CD4-positive, alpha-beta T cell treated with Interferon alpha-2 for 1 hour (primary cell): ENCODE measurements around the gene DLX2.
"Not testable (repeated sequence)": the region's sequence is repeated elsewhere in the genome, so short reads cannot be mapped to it uniquely, and the experiment has no call there.

ENCODE experiments used
- DNase-seq, 2 donors: peaks; one replicate each; pipeline ENCODE4 v3.0.0-alpha.2; 2020 to 2022

The DLX2 gene

DNA sequence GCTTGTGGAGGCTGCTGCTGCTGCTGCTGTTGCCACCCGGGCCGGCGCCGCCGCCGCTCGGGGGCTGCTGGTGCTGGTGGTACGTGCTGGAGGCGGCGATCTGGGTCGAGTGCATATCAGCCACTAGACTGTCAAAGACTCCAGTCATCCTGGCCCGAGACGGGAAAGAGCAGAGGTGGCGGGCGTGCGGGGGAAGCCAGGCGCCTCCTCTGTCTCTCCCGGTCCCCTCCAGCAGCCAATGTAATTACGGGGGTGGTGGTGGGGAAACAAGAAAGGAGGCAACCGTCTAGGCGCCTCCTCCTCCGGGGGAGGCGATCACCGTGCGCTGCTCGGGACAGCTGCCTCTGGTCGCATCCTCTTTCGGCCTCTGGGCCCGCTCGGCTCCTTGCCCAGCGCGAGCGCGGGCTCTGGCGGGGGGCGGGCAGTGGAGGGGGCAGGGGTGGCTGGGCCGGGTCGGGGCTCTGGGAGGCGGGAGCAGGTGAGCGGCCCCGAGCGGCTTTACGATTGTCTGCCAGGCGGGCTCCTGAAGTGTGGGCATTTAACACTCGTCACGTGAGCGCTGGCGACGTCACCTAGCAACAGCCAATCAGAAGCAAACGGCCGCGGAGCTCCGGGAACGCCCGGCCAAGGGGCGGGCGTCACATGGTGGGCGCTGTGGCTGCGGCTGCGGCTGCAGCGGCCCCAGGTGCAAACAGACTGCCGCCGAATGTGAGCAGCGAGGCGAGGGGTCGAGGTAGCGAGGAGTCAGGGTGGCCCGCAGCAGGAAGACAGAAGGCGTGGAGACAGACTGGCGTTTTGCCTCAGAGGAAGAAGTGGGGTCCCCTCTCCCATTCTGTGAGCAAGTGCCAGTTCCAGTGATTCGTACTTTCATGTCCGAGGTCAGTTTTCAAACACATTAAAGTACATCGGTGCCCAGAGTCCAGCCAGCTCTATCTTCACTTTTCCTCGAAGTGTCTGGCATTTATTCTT, at the start of gene DLX2:
DLX2 (minus strand) TSS at position 510 of the 969 bp plus-strand sequence; CDS start at position 148, 362 bp downstream.
- peak; percentile 78 to 82 for DNase-seq

DNA sequence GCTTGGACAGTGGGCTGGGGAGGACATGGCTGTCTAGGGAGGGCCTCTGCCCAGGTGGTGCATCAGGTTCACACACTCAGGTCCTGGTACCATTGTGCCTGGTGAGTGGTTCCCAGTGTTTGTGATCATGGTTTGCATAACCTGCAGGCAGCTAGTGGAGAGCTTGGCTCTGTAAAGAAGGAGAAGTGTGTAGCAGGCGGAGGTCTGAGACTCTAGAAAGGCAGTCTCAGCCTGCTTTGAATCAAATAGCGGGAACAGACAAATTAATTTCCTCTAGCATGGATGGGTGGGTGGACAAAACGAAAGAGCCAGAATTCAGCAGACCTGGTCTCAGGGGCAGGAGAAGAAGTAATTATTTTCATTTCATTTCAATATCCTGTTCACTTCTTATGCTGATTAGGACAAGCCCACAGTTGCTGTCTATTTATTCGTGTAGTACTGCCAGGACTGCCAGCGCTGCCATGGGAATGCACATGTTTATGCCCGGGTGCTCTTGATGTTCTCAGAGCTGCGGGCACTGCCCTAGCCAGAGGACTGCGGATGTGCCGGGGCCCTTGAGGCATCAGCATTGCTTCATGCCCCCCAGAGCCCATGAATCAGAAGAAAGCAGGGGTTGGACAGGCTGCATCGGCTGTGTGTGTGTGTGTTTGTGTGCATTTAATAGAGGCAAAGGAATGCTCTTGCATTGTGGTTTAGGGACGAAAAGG, 45.4 kb upstream of the DLX2 start:
- DNase-seq = no peak

DNA sequence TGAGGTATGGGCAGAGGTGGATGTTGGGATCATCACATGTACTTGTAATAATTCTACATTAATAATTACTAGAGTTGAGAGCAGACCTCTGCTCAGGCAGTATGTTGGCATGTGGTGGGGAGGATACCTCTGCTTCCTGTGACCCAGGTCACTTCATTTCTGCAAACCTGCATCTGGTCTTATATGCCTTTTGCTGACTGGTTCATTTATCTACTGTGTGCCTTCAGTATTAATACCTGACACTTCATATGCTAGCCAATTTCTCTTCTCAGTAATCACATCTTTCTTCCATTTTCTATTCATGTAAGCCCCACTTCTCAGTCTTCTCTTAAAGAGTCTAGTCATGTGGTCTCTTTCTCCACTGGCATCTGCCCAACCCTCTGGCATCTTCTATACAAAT, 41.1 kb upstream of the DLX2 start:
- no peak for DNase-seq

DNA sequence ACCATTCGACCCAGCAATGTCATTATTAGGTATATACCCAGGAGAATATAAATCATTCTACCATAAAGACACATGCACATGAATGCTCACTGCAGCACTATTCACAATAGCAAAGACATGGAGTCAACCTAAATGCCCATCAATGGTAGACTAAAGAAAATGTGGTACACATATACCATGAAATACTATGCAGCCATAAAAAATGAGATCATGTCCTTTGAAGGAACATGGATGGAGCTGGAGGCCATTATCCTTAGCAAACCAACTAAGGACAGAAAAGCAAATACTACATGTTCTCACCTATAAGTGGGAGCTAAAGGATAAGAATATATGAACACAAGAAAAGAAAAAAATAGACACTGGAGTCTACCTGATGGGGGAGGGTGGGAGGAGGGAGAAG, 36.0 kb upstream of the DLX2 start:
- DNase-seq = not testable (repeated sequence)

DNA sequence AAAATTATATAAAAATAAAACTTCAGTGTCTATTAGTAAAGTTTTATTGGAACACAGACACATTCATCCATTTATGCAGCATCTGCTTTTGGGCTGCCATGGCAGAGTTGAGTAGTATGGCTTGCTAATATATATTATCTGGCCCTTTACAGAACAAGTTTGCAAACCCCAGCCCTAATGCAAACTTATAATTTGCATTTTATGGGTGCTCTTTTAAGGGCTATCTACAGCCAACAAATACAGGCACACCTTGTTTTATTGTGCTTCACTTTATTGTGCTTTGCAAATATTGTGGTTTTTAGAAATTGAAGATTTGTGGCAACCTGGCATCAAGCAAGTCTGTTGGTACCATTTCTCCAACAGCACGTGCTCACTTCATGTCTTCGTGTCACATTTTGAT, 35.2 kb upstream of the DLX2 start:
- no peak for DNase-seq

DNA sequence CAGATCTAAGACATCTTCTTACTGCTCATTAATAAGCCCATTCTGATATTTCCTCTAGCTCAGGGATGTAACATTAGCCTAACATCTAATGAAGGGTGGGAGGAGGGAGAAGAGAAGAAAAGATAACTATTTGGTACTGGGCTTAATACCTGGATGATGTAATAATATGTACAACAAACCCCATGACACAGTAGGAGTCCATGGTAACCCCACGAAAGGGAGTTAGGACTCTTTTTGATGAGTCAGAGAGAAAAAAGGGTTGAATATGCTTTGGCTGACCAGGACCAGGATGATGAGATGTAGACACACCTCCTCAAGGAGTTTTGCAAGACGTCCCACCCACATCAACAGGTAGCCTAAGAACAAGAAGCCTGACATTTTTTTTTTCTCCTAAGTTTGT, 34.4 kb upstream of the DLX2 start:
- no peak for DNase-seq

DNA sequence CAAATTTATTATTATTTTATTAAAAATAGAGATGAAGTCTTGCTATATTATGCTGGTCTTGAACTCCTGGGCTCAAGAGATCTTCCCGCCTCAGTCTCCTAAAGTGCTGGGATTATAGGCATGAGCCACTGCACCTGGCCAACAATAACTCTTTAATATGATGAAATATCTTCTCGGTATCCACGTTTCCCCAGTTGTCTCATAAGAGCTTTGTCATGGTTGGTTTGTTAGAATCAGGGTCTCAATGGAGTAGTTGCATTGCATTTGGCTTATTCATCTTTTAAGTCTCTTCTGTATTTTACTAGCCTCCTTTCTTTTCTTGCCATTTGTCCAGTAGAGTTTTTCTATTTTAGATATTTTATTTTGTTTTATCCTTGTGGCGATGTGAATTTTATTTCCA, 32.7 kb upstream of the DLX2 start:
- no peak for DNase-seq

DNA sequence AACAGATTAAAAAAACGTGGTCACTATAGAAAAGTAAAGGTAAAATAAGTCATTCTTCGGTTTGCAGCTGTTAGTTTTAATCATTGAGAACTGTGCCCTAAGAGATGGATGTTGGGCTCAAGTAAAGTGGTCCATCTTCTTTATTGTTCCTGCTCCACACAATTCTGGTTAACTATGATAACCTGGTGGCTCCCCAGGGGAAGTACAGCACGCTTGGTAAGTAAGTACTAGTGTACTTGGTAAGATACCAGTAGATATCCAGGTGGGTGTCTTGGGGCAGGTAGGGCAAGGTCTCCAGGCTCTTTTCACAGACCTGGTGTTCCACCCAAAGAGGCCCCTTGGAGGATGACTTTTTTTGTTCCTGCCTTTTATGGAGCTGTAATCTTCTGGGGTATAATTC, 31.6 kb upstream of the DLX2 start:
- DNase-seq = no peak

DNA sequence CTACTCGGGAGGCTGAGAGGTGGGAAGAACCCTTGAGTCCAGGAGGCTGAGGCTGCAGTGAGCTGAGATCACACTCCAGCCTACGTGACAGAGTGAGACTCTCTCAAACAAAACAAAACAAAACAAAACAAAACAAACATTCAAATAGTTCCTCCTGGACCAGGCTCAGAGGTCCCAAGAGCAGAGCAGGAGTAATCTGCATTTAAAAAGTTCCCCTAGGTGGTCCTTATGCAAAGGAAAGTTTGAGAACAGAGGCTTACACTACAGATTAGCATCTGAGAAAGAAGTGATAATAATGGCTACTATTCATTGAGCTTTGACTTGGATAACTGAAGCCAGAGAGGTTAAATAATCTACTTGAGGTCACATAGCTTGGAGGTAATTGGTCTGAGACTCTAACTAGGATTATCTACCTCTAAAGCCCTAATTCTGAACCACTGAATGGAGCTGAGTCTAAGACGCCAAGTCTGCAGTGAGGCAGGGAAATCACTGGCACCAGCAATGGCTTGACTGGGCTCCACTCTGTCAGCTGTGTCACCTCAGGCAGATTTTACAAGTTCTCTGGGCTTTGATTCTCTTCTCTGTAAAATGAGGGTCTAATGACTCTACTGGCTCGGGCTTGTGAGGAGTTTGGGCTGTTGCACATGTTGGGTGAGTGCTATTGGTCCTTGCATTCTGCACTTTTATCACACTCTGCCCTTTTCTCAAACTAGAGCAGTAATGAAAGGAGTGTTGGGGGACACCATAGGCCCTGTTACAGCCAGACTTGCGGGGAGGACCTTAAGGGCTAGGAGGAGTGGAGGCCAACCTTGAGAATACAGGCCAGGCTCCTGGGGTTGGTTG, 29.2 kb upstream of the DLX2 start:
- no peak for DNase-seq

DNA sequence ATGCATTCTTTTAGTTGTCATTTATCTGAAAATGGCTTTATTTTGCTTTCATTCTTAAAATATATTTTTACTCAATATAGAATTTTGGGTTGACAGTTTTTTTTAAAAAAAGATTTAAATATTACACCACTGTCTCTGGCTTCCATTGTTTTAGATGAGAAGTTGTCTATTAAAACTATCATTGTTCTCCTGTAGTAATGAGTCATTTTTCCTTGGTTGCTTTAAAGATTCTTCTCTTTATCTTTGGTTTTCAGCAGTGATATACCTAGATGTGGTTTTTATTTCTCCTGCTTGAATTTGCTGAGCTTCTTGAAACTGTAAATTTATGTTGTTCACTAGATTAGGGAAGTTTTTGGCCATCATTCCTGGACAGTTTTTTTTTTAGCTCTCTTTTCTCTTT, 26.7 kb upstream of the DLX2 start:
- no peak for DNase-seq

DNA sequence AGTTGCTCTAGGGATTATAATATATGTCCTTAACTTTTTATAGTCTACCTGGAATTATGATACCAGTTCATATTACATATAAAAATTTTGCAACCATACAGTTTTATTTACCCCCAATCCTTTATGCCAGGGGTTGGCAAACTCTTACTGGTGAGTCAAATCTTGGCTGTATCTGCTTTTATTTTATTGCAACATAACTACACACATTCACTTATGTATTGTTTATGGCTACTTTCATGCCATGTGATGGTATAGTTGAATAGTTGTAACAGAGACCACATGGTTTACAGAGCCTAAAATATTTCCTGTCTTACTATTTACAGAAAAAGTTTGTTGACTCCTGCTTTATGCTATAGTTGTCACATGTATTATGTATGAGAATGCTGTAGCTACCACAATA, 25.8 kb upstream of the DLX2 start:
- no peak for DNase-seq

DNA sequence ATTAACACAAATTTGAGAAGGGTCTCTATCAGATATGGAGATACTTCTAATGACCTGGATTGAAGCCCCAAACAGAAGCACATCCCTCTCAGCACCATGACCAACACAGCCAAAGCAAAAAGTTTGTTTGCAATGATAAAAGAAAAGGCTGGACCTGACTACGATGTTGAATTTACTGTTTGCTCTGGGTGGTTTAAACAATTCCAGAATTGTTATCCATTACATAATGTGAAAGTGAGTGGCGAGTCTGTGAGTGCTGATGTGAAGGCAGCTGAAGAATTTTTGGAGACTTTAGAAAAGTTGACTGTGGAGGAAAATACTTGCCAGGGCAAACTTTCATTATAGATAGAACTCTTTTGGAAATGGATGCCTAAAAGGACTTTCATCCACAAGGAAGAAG, 17.4 kb upstream of the DLX2 start:
- no peak for DNase-seq

DNA sequence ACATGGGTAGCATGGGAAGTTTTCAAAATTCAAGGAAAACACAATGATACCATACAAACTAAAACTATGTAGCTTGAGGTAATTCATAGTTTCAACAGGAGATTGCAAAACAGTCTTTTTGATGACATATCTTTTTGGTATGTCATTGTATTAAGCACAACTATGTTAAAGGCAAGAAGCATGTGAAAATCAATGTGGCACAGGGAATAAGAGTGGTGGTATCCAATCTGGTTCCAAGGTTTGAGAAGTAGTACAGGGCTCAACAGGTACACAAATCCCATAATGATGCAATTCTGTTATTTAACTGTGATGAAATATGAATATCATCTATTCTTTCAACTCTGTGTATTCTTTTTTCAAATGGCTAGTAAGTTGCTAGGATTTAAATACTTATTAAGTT, 16.4 kb upstream of the DLX2 start:
- DNase-seq = no peak

DNA sequence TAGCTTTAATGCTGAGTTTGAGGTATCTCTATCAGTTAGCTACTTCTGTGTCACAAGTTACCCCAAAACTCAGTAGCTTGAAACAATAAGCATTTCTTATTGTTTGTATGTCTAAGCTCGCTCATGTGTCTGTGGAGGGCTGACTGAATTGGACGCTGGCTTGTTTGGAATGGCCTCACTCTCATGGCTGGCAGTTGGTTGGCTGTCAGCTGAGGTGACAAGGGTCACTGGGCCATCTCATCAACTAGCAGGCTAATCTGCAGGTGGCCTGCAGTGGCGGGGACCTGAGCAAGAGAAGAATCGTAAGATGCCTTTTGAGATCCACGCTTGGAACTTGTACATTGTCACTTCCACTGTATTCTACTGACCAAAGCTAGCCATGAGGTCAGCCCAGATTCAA, 13.4 kb upstream of the DLX2 start:
- DNase-seq = no peak

DNA sequence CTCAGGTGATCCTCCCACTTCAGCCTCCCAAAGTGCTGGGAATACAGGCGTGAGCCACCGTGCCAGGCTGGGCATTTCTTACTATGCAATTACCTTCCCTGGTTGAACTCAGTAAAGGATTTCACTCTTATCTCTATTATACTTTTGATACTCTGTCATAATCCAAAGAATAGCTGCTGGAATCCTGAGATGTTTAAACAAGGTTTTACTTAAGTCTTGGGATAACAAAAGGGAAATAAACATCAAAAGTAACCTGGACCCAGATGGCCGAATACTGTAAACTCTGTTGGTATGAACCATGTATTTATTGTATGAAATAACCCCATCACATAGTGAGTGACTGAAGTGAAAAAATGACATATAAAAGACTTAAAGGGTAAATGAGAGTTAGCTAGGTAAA, 11.9 kb upstream of the DLX2 start:
- DNase-seq = no peak

DNA sequence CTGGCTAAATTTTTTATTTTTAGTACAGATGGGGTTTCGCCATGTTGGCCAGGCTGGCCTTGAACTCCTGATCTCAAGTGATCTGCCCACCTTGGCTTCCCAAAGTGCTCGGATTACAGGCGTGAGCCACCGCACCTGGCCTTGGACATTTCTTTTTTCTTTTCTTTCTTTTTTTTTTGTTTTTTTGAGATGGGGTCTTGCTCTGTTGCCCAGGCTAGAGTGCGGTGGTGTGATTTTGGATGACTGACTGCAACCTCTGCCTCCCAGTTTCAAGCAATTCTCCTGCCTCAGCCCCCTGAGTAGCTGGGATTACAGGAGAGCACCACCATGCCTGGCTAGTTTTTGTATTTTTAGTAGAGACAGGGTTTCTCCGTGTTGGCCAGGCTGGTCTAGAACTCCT, 11.5 kb upstream of the DLX2 start:
- DNase-seq = not testable (repeated sequence)

DNA sequence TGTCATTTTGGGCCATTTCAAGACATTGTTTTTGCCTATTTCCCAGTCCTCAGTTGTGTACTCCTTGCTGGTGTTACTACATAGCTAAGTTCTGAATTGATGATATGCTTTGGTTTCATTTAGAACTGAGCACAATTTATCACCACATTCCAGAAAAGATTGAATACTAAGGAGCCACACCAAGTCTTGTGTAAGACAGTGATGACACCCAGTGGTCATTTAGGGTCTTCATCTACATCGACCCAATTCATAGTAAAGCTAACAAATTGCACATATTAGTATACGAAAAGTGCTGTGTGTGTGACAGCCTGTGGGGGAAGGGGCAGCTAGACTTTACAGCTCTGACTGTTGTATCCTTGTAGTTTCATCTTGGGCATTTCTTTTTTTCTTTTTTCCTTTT, 10.9 kb upstream of the DLX2 start:
- no peak for DNase-seq

DNA sequence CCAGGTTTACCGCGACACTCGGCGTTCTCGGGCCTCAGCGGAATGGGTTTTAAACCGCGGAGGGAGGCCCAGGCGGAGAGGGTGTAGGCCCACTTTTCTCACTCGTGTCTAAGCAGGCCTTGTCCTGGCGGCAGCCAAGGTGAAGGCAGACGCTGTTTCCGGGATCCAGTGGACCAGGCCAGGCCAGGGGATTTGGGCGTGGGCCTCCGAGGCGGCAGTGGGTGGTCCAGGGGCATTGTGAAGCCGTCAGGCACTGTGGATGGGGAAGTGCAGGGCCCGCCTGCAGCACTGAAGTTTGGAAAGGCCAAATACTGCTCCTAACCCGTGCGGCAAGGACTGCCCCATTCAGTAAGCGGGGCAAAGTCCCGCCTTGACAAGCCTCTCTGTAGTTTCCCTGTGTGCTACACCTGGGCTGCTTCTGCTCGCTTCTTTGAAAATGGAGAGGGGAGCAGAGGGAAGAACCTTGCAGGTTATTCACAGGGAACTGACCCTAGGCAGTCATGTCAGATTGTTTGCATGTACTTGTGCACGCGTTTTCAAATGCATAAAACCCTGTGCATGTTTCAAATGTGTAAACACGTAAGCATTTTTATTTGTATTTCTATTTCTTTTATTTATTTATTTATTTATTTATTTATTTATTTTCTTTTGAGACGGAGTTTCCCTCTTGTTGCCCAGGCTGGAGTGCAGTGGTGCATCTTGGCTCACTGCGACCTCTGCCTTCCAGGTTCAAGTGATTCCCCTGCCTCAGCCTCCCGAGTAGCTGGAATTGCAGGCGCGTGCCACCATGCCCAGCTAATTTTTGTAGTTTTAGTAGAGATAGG, 7.5 kb upstream of the DLX2 start:
- DNase-seq = no peak

DNA sequence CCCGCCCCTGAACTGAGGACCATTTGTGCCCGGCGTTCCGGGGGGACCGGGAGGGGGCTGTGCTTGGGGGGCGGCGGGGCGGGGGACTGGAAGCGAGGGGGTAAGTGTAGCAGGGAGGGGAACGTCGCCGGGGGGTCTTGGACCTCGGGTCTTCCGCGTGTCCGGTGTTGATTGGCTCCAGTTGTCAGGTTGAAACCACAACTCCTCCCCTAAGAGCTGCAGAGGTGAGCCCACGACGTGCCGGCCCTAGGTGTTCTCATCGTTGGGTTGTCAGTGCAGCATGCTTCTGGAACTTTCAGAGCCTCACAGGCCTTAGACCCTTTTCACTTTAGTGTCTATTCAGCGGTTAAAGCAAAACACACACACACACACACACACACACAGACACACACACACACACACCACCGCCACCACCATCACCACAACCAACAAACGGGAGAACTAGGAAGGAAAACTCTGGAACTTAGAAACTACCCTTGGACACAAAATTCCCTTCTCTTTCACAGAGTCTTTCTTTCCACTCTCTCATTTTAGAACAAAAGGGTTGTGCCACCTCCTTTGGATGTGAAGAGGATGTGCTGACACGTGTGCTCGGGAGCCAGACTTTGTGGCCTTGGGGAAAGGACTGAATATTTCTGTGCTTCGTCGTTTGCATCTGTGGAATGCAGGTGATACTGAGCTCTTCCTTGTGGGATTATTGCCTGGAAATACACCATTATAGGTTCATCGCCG, 6.7 kb upstream of the DLX2 start:
- no peak for DNase-seq

DNA sequence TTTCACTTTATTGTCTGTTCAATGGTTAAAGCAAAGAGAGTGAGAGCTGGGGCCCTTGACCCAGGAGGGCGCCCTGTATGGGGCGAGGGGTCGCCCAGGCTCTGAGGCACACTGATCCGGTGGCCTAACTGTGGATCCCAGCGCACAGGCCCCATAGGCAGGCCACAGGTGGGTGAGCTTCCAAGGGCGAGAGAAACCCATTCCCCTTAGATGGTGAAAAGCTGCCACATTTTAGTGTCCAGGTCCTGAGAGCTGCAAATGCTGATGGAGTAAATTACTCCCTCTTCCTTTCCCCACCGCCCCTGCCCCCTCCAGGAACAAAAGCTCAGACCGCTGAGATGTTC, 5.9 kb upstream of the DLX2 start:
- no peak for DNase-seq

DNA sequence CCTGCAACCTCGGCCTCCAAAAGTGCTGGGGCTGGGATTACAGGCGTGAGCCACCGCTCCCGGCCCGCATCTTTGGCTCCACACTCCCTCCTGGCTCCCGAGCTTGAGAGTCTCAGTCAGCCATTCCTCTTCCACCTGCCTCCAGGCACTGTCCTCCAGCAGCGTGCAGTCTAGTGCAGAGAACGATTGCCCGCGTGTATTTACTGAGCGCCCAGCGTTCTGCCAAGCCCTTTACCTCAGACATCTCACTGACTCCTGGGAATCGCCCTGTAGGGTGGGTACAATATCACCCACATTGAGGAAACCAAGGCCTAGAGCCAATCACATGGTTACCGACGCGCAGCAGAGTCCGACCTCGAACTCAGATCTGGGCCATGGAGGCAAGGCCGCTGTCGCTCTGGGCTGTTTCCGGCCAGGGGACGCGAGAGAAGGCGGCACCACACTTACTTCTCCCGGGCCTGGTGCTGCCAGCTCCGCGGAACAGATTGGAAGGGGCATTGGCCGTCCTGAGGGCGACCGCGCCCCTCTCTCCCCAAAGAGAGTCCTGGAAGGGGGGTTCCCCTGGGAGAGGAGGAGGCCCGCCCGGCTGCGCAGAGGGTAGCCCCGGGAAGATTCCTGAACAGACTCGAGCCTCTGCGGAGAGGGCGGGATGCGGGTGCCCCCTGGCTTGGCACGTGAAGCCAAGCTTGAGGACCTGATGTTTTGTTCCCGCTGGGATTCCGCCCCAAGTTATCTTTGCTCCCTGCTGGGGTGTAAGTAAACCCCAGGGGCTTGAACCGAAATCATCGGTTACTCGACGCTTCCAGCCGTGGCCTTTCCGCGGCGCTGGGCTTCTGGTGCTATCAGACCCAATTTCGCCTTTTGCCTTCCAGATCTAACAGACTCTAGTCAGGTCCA, 5.2 kb upstream of the DLX2 start:
- no peak for DNase-seq
